IMR-90 (cell line): ENCODE data around the gene HLA-DOA. TPM values are rescaled to one million over a fixed set of nuclear protein-coding genes. Genes with fewer than 3 reads are reported as not detected.

Experiments
- ATAC-seq: fragments of 200-7000 bp; cut with Tn5 transposase; 2 replicates; pipeline ENCODE4 v1.9.1; 2020; ENCODE audit warnings: low read depth, mild to moderate bottlenecking, moderate library complexity
- BruUV-seq: library from RNA; stranded (reverse); fragments of 400-500 nt; replicated peaks from 2 replicates; lab custom pipeline; 2021; lab: Mats Ljungman, UMichigan
- CTCF ChIA-PET: fragments of 300-600 bp; formaldehyde crosslinking; extraction: SDS; loops from one replicate; lab custom pipeline; 2021; ENCODE audit warnings: antibody characterized with exemption; lab: Yijun Ruan, JAX
- POLR2A ChIA-PET: fragments of 300-600 bp; sonication (Branson Sonifier 250); formaldehyde crosslinking; loops from one replicate; lab custom pipeline; 2022; ENCODE audit warnings: antibody characterized with exemption; ENCODE audit not compliant: unreplicated experiment; lab: Charles Lee
- DNase-seq: peaks from one replicate; pipeline ENCODE4 v3.0.0; 2013
- H2AFZ ChIP-seq: replicated peaks from 2 replicates; pipeline ENCODE3; 2013; ENCODE audit warnings: low read length, mild to moderate bottlenecking; ENCODE audit not compliant: poor library complexity
- H2AK5ac ChIP-seq: 2 replicates; pipeline ENCODE4 v1.6.1; 2013; ENCODE audit warnings: low read depth, low read length, inconsistent platforms
- H2AK9ac ChIP-seq: replicated peaks from 2 replicates; pipeline ENCODE3; 2013; ENCODE audit warnings: mild to moderate bottlenecking, low read depth, low read length, moderate library complexity; ENCODE audit not compliant: poor library complexity
- H2BK120ac ChIP-seq: 2 replicates; pipeline ENCODE4 v1.6.1; 2013; ENCODE audit warnings: low read depth, low read length, inconsistent platforms
- H2BK15ac ChIP-seq: 3 replicates; pipeline ENCODE4 v1.6.1; 2013; ENCODE audit warnings: low read depth, low read length, inconsistent platforms
- H2BK20ac ChIP-seq: 2 replicates; pipeline ENCODE4 v1.6.1; 2013; ENCODE audit warnings: low read depth, mild to moderate bottlenecking, inconsistent platforms, low read length, moderate library complexity
- H2BK5ac ChIP-seq: 2 replicates; pipeline ENCODE4 v1.6.1; 2013; ENCODE audit warnings: mild to moderate bottlenecking, low read depth, low read length, inconsistent platforms; ENCODE audit not compliant: poor library complexity, severe bottlenecking
- H3K14ac ChIP-seq: replicated peaks from 2 replicates; pipeline ENCODE4 v1.6.1; 2013; ENCODE audit warnings: low read depth, low read length, inconsistent platforms
- H3K18ac ChIP-seq: 2 replicates; pipeline ENCODE4 v1.6.1; 2013; ENCODE audit warnings: low read depth, low read length, control low read depth
- H3K23ac ChIP-seq: 2 replicates; pipeline ENCODE4 v1.6.1; 2013; ENCODE audit warnings: low read depth, low read length, inconsistent platforms
- H3K27ac ChIP-seq: 2 replicates; pipeline ENCODE4 v1.5.1; 2013; ENCODE audit warnings: mild to moderate bottlenecking, control low read depth, low read length; ENCODE audit not compliant: insufficient read depth
- H3K27me3 ChIP-seq: 2 replicates; pipeline ENCODE4 v1.6.1; 2013; ENCODE audit warnings: low read length; ENCODE audit not compliant: control insufficient read depth, insufficient read depth
- H3K36me3 ChIP-seq: 2 replicates; pipeline ENCODE4 v1.6.1; 2013; ENCODE audit warnings: low read length, mixed read lengths; ENCODE audit not compliant: control insufficient read depth, insufficient read depth
- H3K4ac ChIP-seq: 2 replicates; pipeline ENCODE4 v1.6.1; 2013; ENCODE audit warnings: low read depth, low read length, inconsistent platforms
- H3K4me1 ChIP-seq: 2 replicates; pipeline ENCODE4 v1.6.1; 2013; ENCODE audit warnings: low read length, mixed read lengths; ENCODE audit not compliant: control insufficient read depth, insufficient read depth
- H3K4me2 ChIP-seq: 2 replicates; pipeline ENCODE4 v1.6.1; 2013; ENCODE audit warnings: low read depth, mild to moderate bottlenecking, control low read depth, low read length, moderate library complexity
- H3K4me3 ChIP-seq: 2 replicates; pipeline ENCODE4 v1.5.1; 2013; ENCODE audit warnings: low read depth, mild to moderate bottlenecking, control low read depth, low read length, moderate library complexity; ENCODE audit not compliant: insufficient read depth
- H3K56ac ChIP-seq: 2 replicates; pipeline ENCODE4 v1.6.1; 2013; ENCODE audit warnings: low read length, inconsistent platforms; ENCODE audit not compliant: insufficient read depth; ENCODE audit errors: extremely low read depth
- H3K79me1 ChIP-seq, 2 experiments: 2 replicates each; pipeline ENCODE4 v1.6.1; 2013; ENCODE audit warnings: low read length in 2 of 2, inconsistent platforms in 1 of 2, low read depth in 1 of 2
- H3K9ac ChIP-seq: 2 replicates; pipeline ENCODE4 v1.6.1; 2013; ENCODE audit warnings: low read depth, low read length, control low read depth
- H3K9me1 ChIP-seq: 2 replicates; pipeline ENCODE4 v1.6.1; 2013; ENCODE audit warnings: low read length, inconsistent platforms; ENCODE audit not compliant: insufficient read depth
- H3K9me3 ChIP-seq: 2 replicates; pipeline ENCODE4 v1.6.1; 2013; ENCODE audit warnings: low read length; ENCODE audit not compliant: control insufficient read depth, insufficient read depth
- H4K20me1 ChIP-seq: 2 replicates; pipeline ENCODE4 v1.6.1; 2013; ENCODE audit warnings: low read length, inconsistent platforms; ENCODE audit not compliant: insufficient read depth
- H4K5ac ChIP-seq: 2 replicates; pipeline ENCODE4 v1.6.1; 2013; ENCODE audit warnings: mild to moderate bottlenecking, low read depth, low read length, control low read depth
- H4K8ac ChIP-seq, 2 experiments: 2 replicates each; pipeline ENCODE4 v1.6.1; 2013; ENCODE audit warnings: low read depth in 2 of 2, low read length in 2 of 2, control low read depth in 1 of 2, inconsistent platforms in 1 of 2
- H4K91ac ChIP-seq: 2 replicates; pipeline ENCODE4 v1.6.1; 2013; ENCODE audit warnings: low read depth, low read length, inconsistent platforms; ENCODE audit not compliant: insufficient read depth
- BHLHE40 ChIP-seq: fragments of 150-350 bp; IDR thresholded peaks from 2 replicates; pipeline ENCODE4 v1.6.1; 2016; ENCODE audit warnings: mild to moderate bottlenecking, low read depth, low read length
- CEBPB ChIP-seq: IDR thresholded peaks from 2 replicates; pipeline ENCODE4 v1.6.1; 2012; ENCODE audit warnings: low read depth, low read length, improper control_type of control experiment
- CHD1 ChIP-seq: IDR thresholded peaks from 2 replicates; pipeline ENCODE4 v1.6.1; 2012; ENCODE audit warnings: low read depth, low read length, improper control_type of control experiment
- CTCF ChIP-seq: conservative IDR thresholded peaks from 2 replicates; pipeline ENCODE4 v1.5.1; 2012; ENCODE audit warnings: mild to moderate bottlenecking, low read depth, low read length, improper control_type of control experiment
- ELK1 ChIP-seq: fragments of 150-350 bp; IDR thresholded peaks from 2 replicates; pipeline ENCODE4 v1.6.1; 2016; ENCODE audit warnings: low read depth, mild to moderate bottlenecking, low read length, moderate library complexity, borderline replicate concordance
- FOS ChIP-seq: fragments of 150-350 bp; IDR thresholded peaks from 2 replicates; pipeline ENCODE4 v1.6.1; 2016; ENCODE audit warnings: low read depth, low read length
- MAFK ChIP-seq: IDR thresholded peaks from 2 replicates; pipeline ENCODE4 v1.6.1; 2012; ENCODE audit warnings: low read depth, low read length, improper control_type of control experiment
- MAZ ChIP-seq: IDR thresholded peaks from 2 replicates; pipeline ENCODE4 v1.6.1; 2012; ENCODE audit warnings: low read depth, mild to moderate bottlenecking, low read length, improper control_type of control experiment, moderate library complexity, borderline replicate concordance
- MXI1 ChIP-seq: IDR thresholded peaks from 2 replicates; pipeline ENCODE4 v1.6.1; 2012; ENCODE audit warnings: low read depth, mild to moderate bottlenecking, low read length, moderate library complexity, borderline replicate concordance
- NFE2L2 ChIP-seq: fragments of 150-350 bp; IDR thresholded peaks from 2 replicates; pipeline ENCODE4 v1.6.1; 2016; ENCODE audit warnings: low read depth, mild to moderate bottlenecking, low read length
- POLR2A ChIP-seq: IDR thresholded peaks from 2 replicates; pipeline ENCODE4 v1.6.1; 2012; ENCODE audit warnings: mild to moderate bottlenecking, low read depth, low read length
- RCOR1 ChIP-seq: IDR thresholded peaks from 2 replicates; pipeline ENCODE4 v1.6.1; 2012; ENCODE audit warnings: mild to moderate bottlenecking, low read length, improper control_type of control experiment; ENCODE audit not compliant: insufficient replicate concordance
- USF2 ChIP-seq: fragments of 150-350 bp; IDR thresholded peaks from 2 replicates; pipeline ENCODE4 v1.6.1; 2017; ENCODE audit warnings: mild to moderate bottlenecking, antibody characterized with exemption, low read length, low read depth
- WGBS, 2 experiments: methylation state at CpG; one replicate each; pipeline versions ENCODE4 v1.1.5 to v1.1.7; 2013; ENCODE audit warnings: missing lambda C conversion rate in 2 of 2; ENCODE audit not compliant: insufficient read length in 1 of 2; ENCODE audit errors: extremely low coverage in 2 of 2; 5-methylcytosine and 5-hydroxymethylcytosine counted together
- dilution Hi-C: fragments of 300-500 bp; cut with HindIII; formaldehyde crosslinking; loops from one replicate; pipeline ENCODE4 v1.14.3; 2018; ENCODE audit warnings: low sequenced_read_pairs; ENCODE audit not compliant: unreplicated experiment
- in situ Hi-C: fragments of 300-500 bp; cut with MboI; formaldehyde crosslinking; loops from 3 replicates; pipeline ENCODE4 v1.14.3; 2019; ENCODE audit warnings: low sequenced_read_pairs, inconsistent platforms, mixed read lengths
- intact Hi-C: fragments of 100-400 bp; cut with micrococcal nuclease; formaldehyde crosslinking; loops from 2 replicates; pipeline ENCODE4 v1.10.0; 2022
- polyA plus RNA-seq, 3 experiments: library from polyadenylated mRNA; depleted of rRNA; stranded (reverse); fragments of >200 nt; gene quantifications; 2 replicates each; pipeline ENCODE4 v1.2.3, GENCODE V29; 2012; ENCODE audit warnings: low replicate concordance in 1 of 3
- total RNA-seq: library from RNA; depleted of rRNA; stranded (reverse); fragments of >200 nt; gene quantifications from 2 replicates; pipeline ENCODE4 v1.2.3, GENCODE V29; 2012

HLA-DOA gene
- total and polyA plus RNA-seq, 2 of the 4 experiments (the other 2 are of a cell fraction) = not detected

GRCh38 chr6:32989368-32989767 is 20.0 kb downstream of the HLA-DOA start:
- H4K8ac ChIP-seq = no peak overlapping the region
- no peak overlapping the region for H3K27ac ChIP-seq
- no peaks in the 10 kb centered on the region for H3K4me1 ChIP-seq
- no peak overlapping the region for H2AK9ac ChIP-seq
- no peaks in the 10 kb centered on the region for H3K36me3 ChIP-seq
- POLR2A ChIA-PET = no interaction called here
- no peak overlapping the region for H3K14ac ChIP-seq
- no peak overlapping the region for H3K18ac ChIP-seq
- no peak overlapping the region for H2BK5ac ChIP-seq
- H2AK5ac ChIP-seq = no peak overlapping the region
- dilution Hi-C loops = no loop called here
- no peak for ATAC-seq
- H3K79me1 ChIP-seq = no peaks in the 10 kb centered on the region
- no peaks in the 10 kb centered on the region for H3K9me3 ChIP-seq
- no peak overlapping the region for H2BK20ac ChIP-seq
- no peak overlapping the region for H4K91ac ChIP-seq
- H2BK15ac ChIP-seq = no peak overlapping the region
- H2AFZ ChIP-seq = no peak overlapping the region
- intact Hi-C loops = no loop called here
- no peak overlapping the region for H3K4me2 ChIP-seq
- H3K4me3 ChIP-seq = no peak overlapping the region
- in situ Hi-C loops = no loop called here
- H3K9ac ChIP-seq = no peak overlapping the region
- H3K27me3 ChIP-seq = peaks cover 15% of the 10 kb centered on the region
- no peak overlapping the region for H3K23ac ChIP-seq
- H3K9me1 ChIP-seq = no peaks in the 10 kb centered on the region
- peaks cover 5% of the 10 kb centered on the region; the same call in 1 of the 2 replicates for H4K20me1 ChIP-seq
- no peak overlapping the region for H2BK120ac ChIP-seq
- no TSS peak for BruUV-seq
- CTCF ChIA-PET = no interaction called here
- no peak for DNase-seq
- H3K4ac ChIP-seq = no peak overlapping the region
- no peak overlapping the region for H4K5ac ChIP-seq
- no CpG with 5 or more reads among the region's 1 CpG for WGBS, 2 experiments
- H3K56ac ChIP-seq = no peak overlapping the region
- TF ChIP-seq BHLHE40 (no peak), NFE2L2 (no peak), MXI1 (no peak), CTCF (no peak), CEBPB (no peak), MAFK (no peak), POLR2A (no peak), MAZ (no peak), RCOR1 (no peak), FOS (no peak), ELK1 (no peak), CHD1 (no peak), USF2 (no peak)
